HG03159 (cell line): Measurements from ENCODE around the gene ADCY9.
"Not testable (repeated sequence)": the region's sequence is repeated elsewhere in the genome, so short reads cannot be mapped to it uniquely, and the experiment has no call there.

Experiments used
- ATAC-seq: cut with Tn5 transposase; IDR thresholded peaks from one replicate; pipeline ENCODE4 v1.9.1; 2021; ENCODE audit warnings: mild to moderate bottlenecking, moderate library complexity; ENCODE audit not compliant: unreplicated experiment

ADCY9 gene

DNA sequence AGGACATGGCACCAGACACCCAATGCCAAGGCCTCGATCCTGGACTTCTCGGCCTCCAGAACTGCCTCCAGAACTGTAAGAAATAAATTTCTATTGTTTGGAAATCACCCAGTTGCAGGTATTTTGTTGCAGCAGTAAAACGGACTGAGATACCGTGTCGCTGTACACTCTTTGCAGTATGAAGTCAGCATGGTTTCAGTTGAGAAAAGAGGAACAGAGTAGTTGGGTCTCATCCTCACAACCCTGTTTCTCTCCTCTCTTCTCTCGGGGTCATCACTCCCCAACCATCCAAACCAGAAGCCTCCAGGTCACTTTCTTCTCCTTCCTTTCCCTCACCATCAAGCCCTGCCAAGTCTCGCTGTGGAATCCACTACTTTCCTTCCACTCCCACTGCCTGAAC lies 77.8 kb downstream of the ADCY9 start:
- no peak for ATAC-seq

DNA sequence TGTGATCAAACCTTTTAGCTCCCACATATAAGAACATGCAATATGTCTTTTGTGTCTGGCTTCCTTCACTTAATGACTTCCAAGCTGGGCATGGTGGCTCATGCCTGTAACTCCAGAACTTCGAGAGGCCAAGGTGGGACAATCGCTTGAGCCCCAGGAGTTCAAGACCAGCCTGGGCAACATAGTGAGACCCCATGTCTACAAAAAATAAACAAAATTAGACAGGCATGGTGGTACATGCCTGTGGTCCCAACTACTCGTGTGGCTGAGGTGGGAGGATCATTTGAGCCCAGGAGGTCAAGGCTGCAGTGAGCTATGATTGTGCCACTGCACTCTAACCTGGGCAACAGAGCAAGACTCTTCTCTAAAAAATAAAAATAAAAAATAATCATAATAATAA lies 79.3 kb downstream of the ADCY9 start:
- not testable (repeated sequence) for ATAC-seq

DNA sequence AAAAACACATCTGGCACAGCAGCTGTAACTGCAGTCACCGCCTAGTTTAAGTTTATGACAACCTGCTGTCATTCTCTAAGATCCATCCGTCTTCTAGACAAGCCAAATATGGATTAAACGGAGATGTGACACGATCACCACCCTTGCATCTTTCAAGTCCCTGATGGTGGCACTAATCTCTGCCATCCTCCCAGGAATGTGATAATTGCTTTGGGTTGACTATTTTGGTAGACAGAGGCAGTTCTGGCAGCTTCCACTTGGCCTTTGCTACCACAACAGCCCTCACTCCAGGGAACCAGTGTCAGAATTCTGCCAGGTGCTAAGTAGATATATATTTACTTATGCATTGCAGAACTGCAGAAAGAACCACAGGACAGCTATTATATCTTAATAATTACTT lies 81.3 kb downstream of the ADCY9 start:
- ATAC-seq: no peak

DNA sequence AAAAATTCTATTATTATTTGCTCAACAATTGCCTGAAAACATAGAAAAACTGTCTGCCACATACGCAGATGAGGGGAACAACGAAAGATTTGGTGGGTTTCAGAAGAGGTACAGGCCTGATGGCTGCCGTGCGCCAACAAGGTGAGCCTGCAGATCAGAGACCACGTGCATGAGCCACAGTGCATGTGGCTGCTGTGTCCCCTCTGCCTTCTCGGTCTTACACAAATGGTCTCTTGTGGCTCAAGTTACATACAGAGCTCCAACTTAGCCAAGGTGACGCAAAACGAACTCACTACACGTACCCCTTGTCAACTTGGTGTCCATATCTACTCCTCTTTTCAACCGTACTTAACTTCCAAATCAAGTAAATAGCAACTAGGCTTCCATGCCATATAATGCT lies 82.3 kb downstream of the ADCY9 start:
- no peak for ATAC-seq

DNA sequence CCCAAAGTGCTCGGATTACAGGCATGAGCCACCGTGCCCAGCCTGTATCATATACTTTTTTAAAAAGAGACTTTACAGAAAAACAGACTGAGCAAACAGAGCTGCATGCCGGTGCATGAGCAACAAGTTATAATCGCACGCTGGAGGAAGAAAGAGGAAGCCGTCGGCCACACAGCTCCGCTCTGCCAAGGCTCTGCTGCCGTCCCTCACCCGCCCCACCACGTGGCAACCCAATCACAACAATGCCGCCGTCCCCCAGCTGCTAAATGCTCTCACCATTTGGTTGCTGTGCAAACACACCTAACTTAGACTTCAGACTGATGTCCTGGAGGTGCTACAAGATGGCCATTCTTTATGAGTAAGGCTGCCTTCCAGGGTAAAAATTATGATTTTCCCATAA lies 83.5 kb downstream of the ADCY9 start:
- no peak for ATAC-seq

DNA sequence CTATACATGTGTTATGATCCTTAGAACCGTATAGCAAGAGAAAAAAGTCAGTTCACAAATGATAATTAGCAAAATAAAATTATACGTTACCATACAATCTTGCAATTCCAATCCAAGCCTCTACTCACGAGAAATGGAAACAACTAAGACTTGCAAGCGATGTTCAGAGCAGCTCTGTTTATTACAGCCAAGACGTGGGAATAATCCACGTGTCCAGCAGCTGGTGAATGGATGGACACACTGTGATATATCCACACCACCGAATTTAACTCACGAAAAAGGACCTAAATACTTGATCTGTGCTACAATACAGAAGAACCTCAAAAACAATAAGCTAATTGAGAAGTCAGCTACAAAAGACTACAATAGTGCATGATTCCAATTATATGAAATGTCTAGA lies 88.1 kb downstream of the ADCY9 start:
- ATAC-seq: no peak

DNA sequence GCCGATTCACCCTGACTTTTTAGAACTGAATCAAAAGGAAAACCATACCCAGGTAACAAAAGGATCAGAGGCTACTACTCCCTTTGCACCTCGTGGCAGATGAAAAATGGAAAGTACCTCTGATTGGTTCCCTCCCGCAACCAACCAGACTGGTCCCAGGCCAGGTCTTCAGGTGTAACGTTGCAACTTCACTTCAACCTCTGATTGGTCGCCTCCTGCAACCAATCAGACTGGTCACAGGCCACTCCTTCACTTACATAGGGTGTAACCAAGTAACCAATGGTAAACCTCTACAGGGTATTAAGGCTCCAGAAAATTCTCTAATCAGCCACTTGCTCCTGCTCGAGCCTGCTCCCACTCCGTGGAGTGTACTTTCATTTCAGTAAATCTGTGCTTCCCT lies 89.4 kb downstream of the ADCY9 start:
- no peak for ATAC-seq

DNA sequence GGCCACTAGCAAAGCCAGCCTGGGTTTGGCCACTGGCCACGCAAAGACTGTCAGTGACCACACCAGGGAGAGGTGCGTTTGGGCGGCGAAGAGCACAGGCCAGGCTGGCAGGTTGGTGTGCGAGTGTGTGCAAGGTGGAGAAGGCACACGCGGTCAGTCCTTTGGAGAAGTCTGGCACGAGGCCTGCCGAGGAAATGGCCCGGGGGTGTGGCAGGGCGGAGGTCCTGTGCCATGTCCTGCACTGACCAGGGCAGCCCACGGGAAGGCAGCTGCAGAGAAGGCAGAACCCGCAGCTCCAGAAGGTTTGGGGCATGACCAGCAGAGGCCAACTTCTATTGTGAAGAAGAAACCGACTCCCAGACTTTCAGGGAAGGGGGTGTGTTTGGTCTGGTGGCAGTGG lies 90.8 kb downstream of the ADCY9 start:
- no peak for ATAC-seq

DNA sequence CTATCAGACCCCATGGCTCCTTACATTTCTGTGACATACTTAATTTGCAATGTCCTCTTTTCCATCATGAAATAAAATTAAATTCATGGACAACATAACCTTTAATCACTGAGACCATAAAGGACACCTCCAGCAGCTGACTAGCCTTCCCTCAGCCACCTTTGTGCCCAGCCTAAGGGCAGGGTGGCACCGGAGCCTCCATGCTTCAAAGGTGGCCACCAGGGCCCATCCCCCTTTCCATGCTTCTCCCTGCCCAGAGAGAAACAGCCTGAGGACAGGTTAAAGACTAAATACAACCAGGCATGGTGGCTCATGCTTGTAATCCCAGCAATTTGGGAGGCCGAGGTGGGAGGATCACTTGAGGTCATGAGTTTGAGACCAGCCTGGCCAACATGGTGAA lies 94.3 kb downstream of the ADCY9 start:
- ATAC-seq: no peak

DNA sequence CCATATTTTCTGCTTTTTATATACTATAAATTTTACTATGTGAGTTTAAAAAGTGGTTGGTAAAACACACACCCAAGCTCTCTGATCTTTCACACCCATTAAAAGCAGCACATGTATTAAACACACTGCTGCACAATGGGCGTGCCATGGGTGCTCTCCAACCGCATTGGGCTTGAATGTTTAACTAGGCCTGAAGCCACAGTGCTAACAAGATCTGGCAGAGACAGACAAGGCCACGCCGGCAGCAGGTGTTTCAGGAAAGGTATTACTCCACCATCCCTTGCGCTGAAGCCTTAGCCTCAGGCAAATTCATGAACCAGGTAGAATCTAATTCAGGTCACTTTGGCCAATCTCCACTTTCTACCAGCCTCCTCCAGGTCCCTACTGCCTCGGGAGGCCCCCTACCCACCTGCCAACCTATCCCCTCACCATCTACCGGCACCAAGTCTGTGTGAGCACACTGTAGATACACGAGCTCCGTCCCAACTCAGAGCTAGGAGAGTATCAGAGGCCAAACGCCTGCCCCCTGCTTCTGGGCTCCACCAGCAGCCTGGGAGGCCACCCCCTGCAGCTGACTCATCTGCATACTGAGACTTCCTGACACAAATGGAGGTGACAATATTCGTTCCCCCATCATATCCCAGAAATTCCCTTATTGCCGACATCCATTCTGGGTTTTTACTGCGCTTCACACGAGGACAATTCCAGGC lies 95.0 kb downstream of the ADCY9 start:
- ATAC-seq: no peak

DNA sequence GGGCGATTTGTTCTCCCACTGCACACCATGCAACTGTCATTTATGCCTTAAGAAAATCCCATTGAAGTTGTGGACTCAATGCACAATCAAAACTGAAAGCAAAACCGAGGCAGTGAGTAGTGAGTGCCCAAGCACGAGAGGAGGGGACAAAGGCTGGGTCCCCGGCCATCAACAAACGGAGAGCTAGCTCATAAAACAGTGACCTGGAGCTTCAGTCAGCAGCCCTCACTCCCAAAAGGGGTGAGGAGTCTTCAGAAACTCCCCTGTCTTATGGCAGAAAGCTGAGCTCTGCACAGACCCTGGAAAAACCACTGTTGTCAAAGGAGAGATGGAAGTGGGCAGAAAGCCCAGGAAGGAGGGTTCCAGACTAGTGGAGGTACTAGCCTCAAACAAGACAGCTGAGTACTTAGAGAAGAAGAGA lies 96.9 kb downstream of the ADCY9 start:
- no peak for ATAC-seq

DNA sequence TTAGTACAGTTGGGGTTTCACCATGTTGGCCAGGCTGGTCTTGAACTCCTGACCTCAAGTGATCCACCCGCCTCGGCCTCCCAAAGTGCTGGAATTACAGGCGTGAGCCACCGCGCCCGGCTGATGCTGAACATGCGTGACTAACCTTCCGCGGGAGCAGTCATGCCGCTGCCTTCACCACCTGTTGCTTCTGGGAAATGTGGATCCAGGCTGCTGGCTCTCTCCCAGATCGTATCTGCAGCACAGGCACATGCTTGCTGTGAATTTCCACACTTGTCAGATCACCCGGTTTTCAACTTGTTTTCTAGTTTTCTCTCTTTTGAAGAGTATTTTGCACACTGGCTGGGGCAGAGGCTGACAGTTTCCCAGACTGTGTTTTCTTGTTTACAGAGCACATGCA lies 97.9 kb downstream of the ADCY9 start:
- ATAC-seq: no peak

DNA sequence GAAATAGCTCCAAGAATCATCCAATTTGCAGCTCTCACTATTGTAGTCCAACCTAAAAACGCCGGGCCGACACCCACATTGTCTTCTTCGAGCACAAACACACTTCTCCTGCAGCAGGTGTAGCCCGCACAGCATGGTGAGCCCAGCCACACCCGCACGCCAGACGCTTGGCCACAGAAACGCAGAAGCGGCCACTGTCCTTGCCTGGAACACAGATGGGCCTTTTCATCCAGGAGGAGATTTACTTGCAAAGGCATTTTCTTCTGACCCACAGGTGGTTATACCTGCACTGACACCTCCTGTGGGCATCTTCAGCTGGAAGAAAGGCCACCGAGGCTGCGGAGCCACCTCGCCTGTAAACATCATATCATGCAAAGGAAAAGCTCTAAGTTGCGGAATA lies 98.4 kb downstream of the ADCY9 start:
- no peak for ATAC-seq

DNA sequence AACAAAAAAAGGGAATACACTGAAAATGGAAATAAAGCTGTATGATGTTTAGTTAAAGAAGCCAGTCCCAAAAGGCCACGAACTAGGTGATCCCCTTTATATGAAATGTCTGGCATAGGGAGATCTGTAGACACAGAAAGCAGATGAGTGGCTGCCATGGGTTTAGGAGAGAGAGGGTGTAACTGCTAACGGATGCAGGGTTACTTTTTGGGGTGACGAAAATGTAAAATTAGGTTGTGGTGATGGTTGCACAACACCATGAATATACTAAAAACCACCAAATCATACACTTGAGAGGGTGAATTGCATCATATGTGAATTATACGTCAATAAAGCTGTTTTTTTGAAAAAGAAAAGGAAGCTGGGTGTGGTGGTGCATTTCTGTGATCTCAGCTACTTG lies 99.6 kb downstream of the ADCY9 start:
- no peak for ATAC-seq

DNA sequence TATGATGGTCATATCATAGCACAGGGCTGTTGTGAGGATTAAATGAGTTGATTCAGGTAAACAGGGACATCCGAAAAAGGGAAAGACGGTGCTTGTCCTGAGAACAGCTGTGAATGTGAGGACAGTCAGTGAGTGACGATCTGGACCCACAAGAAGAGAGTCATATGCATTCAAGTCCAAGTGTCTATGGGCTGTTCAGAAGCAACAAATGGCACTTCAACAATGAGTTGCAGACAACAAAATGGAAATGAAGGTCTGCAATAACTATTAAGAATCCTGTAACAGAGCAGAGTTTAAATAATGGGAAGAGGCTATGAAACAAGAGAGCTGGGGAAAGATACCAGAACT lies 100.3 kb downstream of the ADCY9 start:
- ATAC-seq: no peak

DNA sequence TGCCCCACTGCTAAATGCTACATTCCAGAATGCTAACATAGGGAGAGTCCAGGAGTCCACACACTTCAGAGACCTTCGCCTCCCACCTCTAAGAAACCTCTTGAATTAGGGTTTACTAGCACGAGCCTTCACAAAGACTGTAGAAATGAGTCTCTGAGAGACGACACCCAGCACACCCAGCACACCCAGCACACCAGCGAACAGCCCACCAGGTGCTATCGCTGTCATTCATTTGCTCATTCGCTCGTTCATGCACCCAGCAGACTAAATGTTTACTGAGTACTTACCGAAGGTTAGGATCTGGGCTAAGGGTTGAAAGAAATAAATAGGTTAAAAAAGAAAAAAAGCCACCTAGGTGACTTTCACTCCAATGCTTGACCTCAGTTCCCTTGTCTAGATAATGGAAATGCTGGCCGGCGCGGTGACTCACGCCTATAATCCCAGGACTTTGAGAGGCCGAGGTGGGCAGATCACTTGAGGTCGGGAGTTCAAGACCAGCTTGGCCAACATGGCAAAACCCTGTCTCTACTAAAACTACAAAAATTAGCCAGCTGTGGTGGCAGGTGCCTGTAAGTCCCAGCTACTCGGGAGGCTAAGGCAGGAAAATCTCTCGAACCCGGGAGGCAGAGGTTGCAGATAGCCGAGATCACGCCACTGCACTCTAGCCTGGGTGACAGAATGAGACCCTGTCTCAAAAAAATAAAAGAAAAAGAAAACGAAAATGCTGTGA lies 100.8 kb downstream of the ADCY9 start:
- no peak for ATAC-seq

DNA sequence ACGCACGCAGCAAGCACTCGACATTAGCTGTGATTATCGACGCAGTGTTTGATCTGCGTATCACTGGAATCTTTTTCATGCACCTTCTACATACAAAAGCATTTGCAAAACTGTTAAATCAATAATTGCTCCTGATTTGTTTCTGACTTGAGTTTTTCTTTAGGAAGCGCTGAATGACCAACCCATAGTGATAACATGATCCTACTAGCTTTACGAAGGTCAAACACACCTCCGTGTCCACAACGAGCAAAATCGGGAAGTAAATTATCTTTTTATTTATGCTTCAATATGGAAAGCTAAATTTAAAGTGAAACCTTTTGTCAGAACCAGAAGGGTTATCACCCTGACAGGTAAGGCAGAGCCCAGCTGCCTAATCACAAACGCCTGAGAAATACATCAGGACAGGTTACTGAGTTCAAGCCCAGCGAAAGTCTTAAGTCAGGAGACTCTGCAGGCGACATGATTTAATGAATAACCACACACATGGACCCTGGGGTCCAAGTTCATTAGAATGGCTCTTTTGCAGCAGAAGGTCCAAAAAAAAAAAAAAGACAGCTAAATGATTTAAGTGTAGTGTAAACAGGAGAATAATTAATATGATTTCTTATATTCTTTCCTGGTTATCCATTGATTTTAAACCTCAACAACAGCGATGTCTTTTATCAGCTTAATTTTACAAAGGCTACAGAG lies 104.2 kb downstream of the ADCY9 start:
- no peak for ATAC-seq

DNA sequence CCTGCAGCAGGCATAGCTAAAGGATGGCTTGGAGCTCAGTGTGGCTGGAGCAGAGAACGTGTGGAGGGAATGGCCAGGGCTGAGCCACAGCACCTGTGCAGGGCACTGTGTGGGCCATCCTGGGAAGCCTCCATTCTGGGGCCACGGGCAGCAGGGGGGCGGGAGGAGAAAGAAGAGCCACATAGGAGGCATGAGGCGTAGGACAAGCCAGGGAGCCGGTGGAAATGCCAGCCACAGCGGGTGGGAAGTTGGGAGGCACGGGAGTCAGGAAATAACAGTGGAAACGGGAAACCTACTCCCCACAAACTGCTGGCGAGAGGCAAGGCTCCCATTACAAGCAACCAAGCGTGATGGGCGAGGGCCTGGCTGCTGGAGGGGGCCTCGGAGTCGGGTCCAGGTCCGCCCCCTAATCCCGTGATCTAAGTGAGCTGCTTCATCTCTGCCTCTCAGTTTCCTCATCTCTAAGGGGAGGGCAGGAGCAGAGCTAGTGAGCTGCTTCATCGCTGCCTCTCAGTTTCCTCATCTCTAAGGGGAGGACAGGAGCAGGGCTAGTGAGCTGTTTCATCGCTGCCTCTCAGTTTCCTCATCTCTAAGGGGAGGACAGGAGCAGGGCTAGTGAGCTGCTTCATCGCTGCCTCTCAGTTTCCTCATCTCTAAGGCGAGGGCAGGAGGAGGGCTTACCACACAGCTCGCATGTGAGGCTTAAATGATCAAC lies 104.9 kb downstream of the ADCY9 start:
- ATAC-seq: no peak

DNA sequence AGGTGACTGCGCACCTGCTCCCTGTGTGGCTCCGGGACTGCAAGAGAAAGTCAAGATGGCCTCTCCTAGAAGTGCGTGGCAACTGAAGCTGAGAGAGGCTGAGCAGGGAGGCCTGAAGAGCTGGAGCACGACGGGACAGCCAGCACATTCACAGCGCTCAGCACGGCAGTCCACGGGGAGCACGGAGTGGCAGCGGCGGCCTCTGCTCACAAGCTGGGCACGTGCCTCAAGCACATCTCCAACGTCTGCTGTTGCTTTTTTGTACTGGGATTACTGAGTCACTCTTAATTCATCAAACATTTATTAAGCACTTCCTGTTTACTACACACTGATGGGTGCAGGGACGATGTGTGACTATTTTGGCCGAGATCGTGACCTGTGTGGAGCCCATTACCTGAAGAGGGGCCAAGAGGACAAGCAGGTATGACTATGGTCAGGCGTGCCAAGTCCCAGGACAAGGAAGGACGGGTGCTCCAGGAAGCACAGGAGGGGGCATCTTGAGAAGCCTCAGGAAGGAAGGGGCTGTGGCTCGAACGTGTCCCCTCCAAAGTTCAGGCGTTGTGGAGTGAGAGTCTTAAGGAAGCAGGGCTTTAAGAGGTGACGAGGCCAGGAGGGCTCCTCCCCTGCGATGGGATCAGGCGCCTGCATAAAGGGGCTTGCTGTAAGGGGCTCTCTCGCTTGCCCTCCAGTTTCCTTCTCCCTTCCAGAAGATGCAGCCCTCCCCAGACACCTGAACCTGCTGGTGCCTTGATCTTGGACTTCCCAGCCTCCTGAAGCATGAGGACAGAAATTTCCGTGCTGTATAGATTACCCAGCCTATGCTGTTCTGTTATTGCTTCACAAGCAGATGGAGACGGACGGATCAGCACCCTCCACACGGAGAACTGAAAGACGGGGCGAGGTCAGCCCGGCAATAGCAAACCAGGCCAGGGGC lies 105.8 kb downstream of the ADCY9 start:
- no peak for ATAC-seq

DNA sequence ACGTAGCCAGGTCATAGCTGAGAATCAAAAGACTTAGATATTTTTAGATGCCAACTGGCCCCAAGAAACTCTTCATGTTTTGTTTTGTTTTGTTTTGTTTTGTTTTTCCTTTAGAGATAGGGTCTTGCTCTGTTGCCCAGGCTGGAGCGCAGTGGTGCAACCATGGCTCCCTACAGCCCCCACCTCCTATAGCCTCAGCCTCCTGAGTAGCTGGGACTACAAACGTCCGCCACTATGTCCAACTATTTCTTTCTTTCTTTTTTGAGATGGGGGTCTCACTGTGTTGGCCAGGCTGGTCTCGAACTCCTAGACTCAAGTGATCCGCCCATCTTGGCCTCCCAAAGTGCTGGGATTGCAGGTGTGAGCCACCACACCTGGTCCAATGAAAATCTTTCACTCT lies 107.1 kb downstream of the ADCY9 start:
- ATAC-seq: no peak

DNA sequence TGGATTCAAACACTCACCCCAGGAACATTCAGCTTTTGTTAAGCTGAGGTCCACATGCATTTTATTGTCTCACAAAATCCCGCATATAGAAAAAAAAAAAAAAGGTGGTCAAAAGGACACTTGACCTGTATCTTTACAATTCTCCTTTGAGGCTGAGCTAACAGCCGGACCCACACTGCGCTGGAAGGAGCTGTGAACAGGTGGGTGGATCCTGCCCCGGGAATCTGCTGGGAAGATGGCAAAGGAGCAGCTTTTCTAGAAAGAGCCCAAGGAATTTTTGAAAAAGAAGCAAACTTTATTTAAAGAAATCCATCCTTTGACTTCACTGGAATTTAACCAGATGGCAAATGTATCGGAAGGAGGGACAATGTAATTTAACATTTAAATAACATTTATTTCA lies 108.1 kb downstream of the ADCY9 start:
- ATAC-seq: no peak
